GM18526 (cell line): ENCODE results near the gene AKAP5.

Source experiments
- POLR2A ChIP-seq: IDR thresholded peaks from 3 replicates; pipeline ENCODE4 v1.6.1; 2011; ENCODE audit not compliant: insufficient read length; ENCODE audit errors: extremely low read depth

Gene AKAP5

DNA sequence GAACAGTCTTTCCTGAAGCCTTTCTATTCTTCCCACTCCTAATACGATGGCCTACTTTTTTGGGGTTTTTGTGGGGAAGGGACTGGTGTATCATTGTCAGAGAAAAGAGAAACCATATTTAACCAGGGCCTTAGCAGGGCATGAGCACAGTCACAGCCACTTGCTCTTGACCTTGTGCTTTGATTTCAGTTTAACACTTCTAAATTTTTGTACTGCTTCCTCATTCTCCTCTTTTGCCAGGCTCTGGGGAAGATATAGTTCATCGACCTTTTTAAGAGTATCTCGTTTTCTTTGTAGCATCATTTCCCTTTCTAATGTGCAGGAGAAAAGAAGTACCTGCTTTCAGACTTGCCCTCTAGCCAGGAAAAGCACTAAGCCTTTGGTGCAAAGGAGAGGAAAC lies 41.4 kb downstream of the AKAP5 start:
- no peak for TF ChIP-seq POLR2A

DNA sequence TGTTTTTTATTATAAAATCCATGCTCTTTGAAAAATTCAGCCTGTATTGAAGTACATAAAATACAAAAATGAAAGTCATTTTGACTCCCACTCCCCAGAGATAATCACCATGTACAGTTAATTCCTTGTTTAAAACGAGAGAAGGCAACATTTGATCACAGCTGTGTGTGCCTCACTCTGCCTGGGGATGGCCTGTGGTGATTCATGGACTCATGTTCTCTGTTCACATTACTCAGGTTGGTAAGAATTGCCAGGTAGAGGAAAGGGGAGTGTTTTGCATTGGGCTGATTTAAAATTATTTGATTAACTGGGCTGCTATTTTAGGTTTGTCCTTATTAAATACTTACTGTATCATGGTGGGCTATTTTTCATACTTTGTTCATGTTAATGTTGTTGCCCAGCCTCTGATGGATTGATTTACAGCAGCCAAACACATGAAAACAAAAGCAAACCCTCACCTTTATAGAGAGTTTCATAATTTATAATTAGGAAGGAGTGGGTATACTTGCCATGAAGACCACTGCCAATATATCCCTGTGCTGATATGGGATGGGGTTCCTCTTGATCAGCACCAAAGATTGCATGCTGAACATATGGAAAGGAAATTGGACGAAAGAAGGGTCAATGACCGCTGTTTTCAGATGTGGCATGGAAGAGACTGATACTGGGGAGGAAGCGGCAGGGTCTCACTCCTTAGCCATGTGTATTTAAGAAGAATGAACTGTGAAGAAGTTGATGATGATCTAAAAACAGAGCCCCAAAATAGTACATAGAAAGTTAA lies 42.3 kb downstream of the AKAP5 start:
- TF ChIP-seq POLR2A = no peak

DNA sequence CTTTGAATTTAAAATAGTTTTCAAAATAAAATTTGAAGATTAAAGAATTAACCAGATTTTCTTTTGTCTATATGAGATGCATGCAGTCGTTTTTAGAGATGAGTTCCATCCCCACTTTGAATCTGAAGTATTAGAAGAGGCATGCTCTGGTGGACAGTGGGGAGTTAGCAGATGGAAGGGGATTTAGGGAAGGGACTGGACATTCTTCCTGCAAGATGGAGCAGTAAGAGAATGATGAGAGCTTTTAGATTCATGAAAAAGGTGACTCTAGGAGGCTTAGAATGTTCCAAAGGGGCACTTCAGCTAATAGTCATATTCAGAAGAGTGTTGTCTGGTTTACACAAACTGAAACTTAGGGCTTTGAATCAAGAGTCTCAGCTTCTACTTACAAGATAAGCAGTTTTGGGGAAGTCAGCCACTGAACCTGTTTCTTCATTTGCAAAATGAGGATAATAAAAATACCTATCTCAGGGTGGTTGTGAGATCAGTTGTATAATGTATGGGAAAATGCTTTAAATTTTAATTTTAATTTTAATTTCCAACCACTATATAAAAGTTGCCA lies 43.0 kb downstream of the AKAP5 start:
- TF ChIP-seq POLR2A = no peak

DNA sequence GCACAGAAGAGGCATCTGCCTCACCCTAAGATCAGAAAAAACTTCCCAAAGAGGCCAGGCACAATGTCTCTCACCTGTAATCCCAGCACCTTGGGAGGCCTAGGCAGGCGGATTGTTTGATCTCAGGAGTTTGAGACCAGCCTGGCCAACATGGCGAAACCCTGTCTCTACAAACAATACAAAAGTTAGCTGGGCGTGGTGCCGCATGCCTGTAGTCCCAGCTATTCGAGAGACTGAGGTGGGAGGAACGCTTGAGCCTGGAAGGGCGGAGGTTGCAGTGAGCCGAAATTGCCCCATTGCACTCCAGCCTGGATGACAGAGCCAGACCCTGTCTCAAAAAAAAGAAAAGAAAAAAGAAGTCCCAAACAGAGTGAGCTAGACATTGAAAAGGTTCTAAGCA lies 43.7 kb downstream of the AKAP5 start:
- TF ChIP-seq POLR2A = no peak

DNA sequence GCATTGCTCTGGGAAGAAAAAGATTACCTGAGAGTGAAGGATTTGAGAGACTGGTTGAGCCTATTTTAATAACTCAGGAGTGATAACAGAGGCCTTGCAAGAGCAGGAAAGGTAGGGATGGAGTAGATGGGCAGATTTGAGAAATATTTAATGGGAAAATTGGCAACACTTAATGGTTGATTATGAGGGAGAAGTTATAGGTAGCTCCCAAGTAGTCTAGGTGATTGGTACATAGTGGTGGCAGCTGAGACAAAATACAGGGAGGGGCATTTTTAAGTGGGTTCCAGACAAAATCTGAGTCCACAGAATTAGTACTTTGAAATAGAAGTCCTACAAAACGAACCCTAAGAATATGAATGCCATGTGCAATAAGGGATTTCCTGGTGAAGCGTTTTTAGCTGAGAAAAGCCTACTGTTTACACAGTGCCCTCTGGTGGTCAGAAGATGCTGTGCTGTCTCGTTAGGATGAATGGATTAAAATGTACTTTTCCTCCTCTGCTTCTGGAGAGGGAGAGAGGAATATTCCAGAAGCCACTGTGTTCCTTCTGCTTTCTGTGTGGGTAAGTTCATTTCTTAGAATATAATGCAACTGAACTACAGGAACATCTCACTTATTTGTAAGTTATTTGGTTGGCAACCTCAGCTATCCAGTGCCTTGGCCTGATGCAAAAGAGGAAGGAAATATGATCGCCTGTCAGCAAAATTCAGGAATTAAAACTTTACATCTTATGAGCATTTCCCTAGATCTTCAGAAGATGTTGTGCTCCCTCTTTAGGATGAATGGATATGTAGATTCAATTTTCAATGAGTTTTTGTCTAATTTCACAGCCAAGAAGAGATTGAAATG lies 45.7 kb downstream of the AKAP5 start:
- no peak for TF ChIP-seq POLR2A

DNA sequence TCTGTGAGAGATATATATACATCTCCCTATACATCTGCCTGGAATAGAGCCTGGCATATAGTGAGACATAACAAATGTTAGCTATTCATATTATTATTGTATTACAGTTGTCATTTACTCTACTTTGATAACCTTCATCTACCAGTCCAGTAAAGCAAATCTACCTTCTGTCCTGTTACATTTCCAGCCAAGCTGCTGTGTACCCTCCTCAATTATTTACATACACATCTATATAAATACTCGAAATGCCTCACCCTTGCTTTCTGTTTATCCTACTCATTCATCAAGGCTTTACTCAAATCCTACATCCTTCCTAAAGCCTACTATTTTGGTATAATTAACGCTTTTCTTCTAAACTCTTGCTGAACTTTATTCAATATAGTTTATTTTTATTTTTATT lies 48.0 kb downstream of the AKAP5 start:
- no peak for TF ChIP-seq POLR2A

DNA sequence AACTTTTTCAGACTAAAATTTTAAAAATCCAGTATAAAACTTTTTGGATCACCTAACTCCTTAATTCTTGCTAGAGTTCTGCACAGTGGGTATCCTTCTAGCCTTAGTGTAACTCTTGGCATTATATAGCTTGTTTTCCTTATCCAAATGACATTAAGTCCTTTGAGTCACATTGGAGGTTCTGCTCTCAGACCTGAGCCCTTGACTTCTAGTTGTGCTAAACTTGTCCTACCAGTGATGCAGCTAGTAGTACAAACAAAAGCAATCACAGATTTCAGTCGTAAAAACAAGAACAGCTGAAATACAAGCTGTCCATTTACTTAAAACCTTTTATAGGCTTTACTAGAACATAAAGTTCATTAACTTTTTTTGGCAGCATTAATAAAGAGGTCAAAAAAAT lies 49.8 kb downstream of the AKAP5 start:
- no peak for TF ChIP-seq POLR2A

DNA sequence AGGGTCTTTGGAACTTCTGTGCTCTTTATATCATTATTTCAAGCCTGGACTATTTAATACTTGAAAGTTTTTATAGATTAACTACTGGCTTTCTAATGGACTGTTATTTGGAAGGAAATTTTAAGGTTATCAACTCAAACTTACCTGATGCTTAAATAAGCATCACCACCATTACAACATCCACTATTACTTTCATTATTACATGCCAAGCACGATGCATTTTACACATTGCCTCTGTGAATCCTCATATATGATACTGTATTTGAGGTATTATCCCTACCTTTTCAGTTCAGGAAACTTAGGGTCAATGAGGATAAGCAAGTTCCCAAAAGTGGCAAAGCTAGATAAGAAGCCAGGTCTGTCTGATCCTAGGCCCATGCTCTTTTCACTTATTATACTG lies 51.7 kb downstream of the AKAP5 start:
- no peak for TF ChIP-seq POLR2A

DNA sequence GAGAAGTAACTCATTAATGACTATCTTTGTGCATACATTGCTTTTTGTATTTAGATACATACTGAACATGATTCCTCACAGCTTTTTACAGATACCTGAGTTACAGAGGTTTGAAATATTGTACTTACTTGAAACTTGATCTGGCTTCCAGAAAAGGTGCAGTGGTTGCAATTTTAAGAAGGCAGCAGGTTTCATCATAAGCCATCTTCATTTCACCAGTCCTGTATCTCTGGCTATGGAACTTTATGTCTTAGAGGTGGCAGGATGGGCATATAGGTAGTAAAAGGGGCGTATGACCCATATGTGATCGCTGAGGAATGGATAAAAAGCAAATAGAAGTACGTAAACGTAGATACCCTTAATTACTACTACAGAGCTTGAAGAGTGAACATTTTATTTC lies 52.9 kb downstream of the AKAP5 start:
- TF ChIP-seq POLR2A = no peak

DNA sequence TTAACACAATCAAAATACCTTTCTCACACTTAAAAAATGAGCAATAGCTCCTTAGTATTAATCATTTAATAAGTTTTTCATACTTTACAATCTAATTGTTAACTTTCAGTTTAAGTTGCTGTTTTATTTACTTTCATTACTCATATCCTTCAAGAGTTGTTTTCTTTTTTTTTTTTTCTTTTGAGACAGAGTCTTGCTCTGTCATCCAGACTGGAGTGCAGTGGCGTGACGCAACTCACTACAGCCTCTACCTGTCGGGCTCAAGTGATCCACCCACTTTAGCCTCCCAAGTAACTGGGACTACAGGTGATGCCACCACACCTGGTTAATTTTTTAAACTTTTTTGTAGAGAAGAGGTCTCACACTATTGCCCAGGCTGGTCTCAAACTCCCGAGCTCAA lies 55.4 kb downstream of the AKAP5 start:
- no peak for TF ChIP-seq POLR2A

DNA sequence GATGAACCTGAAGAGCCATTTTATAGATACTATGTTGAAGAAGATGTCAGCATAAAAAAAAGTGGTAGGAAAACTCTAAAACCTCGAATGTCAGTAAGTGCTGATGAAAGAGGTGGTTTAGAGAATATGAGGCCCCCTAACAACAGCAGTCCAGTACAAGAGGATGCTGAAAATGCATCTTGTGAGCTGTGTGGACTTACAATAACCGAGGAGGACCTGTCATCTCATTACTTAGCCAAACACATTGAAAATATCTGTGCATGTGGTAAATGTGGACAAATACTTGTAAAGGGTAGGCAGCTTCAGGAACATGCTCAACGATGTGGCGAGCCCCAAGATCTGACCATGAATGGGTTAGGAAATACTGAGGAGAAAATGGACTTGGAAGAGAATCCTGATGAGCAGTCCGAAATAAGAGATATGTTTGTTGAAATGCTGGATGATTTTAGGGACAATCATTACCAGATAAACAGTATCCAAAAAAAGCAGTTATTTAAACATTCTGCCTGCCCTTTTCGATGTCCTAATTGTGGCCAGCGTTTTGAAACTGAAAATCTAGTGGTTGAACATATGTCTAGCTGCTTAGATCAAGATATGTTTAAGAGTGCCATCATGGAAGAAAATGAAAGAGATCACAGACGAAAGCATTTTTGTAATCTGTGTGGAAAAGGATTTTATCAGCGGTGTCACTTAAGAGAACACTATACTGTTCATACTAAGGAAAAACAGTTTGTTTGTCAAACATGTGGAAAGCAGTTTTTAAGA lies 57.5 kb downstream of the AKAP5 start:
- no peak for TF ChIP-seq POLR2A
